Stimulated activated CD4-positive, alpha-beta T cell treated with anti-CD3 and anti-CD28 coated beads, Interleukin-4, amount 100 ng/mL, for 24 hours (primary cell): Measurements from ENCODE around the gene BTN2A1.
A peak's percentile ranks its signal among the peaks of the same experiment; 100 is the strongest.
"Not testable (repeated sequence)": the region's sequence is repeated elsewhere in the genome, so short reads cannot be mapped to it uniquely, and the experiment has no call there.

Source experiments
- DNase-seq: peaks from one replicate; pipeline ENCODE4 v3.0.0-alpha.2; 2020

Gene BTN2A1

GRCh38 chr6:26433680-26434079 lies 24.1 kb upstream of the BTN2A1 start:
- not testable (repeated sequence) for DNase-seq

- DNase-seq = no peak
Measured at GRCh38 chr6:26436018-26436417, 21.7 kb upstream of the BTN2A1 start.

GRCh38 chr6:26437550-26437949 lies 20.2 kb upstream of the BTN2A1 start:
- no peak for DNase-seq

GRCh38 chr6:26438000-26438399 lies 19.8 kb upstream of the BTN2A1 start:
- no peak for DNase-seq

GRCh38 chr6:26439151-26440125 lies 18.3 kb upstream of the BTN2A1 start:
- DNase-seq = no peak

GRCh38 chr6:26440977-26441358 lies 16.8 kb upstream of the BTN2A1 start:
- no peak for DNase-seq

- DNase-seq = no peak
Measured at GRCh38 chr6:26441977-26442376, 15.8 kb upstream of the BTN2A1 start.

- peak; percentile 57 for DNase-seq
Measured at GRCh38 chr6:26445934-26446667, 11.7 kb upstream of the BTN2A1 start.

GRCh38 chr6:26447257-26447656 lies 10.5 kb upstream of the BTN2A1 start:
- no peak for DNase-seq

- no peak for DNase-seq
Measured at GRCh38 chr6:26450240-26450639, 7.5 kb upstream of the BTN2A1 start.

- DNase-seq = no peak
Measured at GRCh38 chr6:26452631-26453235, 5.0 kb upstream of the BTN2A1 start.

GRCh38 chr6:26454631-26455030 lies 3.1 kb upstream of the BTN2A1 start:
- no peak for DNase-seq

- DNase-seq = no peak
Measured at GRCh38 chr6:26455357-26455970, 2.3 kb upstream of the BTN2A1 start.

- no peak for DNase-seq
Measured at GRCh38 chr6:26457264-26457805, 420 bp upstream of the BTN2A1 start.

GRCh38 chr6:26459023-26459810 lies 1.5 kb downstream of the BTN2A1 start:
- DNase-seq = no peak

- not testable (repeated sequence) for DNase-seq
Measured at GRCh38 chr6:26461353-26461752, 3.6 kb downstream of the BTN2A1 start.

GRCh38 chr6:26464014-26464413 lies 6.3 kb downstream of the BTN2A1 start:
- DNase-seq = no peak

GRCh38 chr6:26464416-26465131 lies 6.8 kb downstream of the BTN2A1 start:
- no peak for DNase-seq

GRCh38 chr6:26465776-26466175 lies 8.0 kb downstream of the BTN2A1 start:
- DNase-seq = no peak

GRCh38 chr6:26468829-26469228 lies 11.1 kb downstream of the BTN2A1 start:
- DNase-seq = no peak

- no peak for DNase-seq
Measured at GRCh38 chr6:26470643-26471042, 12.9 kb downstream of the BTN2A1 start.
